HepG2 (cell line): ENCODE results near the gene COG4. TPM values are rescaled to one million over a fixed set of nuclear protein-coding genes. Genes with fewer than 3 reads are reported as not detected.

Experiments
- ATAC-seq: fragments of 200-7000 bp; cut with Tn5 transposase; 3 replicates; pipeline ENCODE4 v1.9.1; 2020; ENCODE audit warnings: mild to moderate bottlenecking, moderate library complexity
- BruUV-seq: library from RNA; stranded (reverse); fragments of 400-500 nt; replicated peaks from 2 replicates; lab custom pipeline; 2021; lab: Mats Ljungman, UMichigan
- CTCF ChIA-PET: fragments of 300-600 bp; formaldehyde crosslinking; extraction: SDS; loops from one replicate; lab custom pipeline; 2021; ENCODE audit warnings: low total read pairs, inconsistent platforms, low intra/inter-chr PET ratio; lab: Yijun Ruan, JAX
- POLR2A ChIA-PET: fragments of 350-600 bp; sonication (Branson Sonifier 250); formaldehyde crosslinking; loops from one replicate; lab custom pipeline; 2020; ENCODE audit warnings: antibody characterized with exemption, inconsistent platforms; lab: Yijun Ruan, JAX
- DNase-seq: peaks from one replicate; pipeline ENCODE4 v3.0.0-alpha.2; 2015; ENCODE audit warnings: low spot score
- FAIRE-seq: peaks from 3 replicates; lab custom pipeline; 2011; peaks lifted over from hg19 to GRCh38; lab: Jason Lieb, UNC
- H2AFZ ChIP-seq: one replicate; pipeline ENCODE4 v1.6.1; 2011; ENCODE audit warnings: low read length, inconsistent platforms
- H3K27ac ChIP-seq: fragments of 300-600 bp; 3 replicates; pipeline ENCODE4 v1.8.0; 2011; ENCODE audit warnings: mixed run types, mild to moderate bottlenecking, mixed read lengths, low read length, inconsistent platforms; ENCODE audit not compliant: insufficient read depth; ENCODE audit errors: extremely low read length
- H3K27me3 ChIP-seq, 2 experiments: fragments of 200-600 bp in 1 of 2; 2 replicates in 1 of 2; 3 replicates in 1 of 2; pipeline versions ENCODE4 v1.6.0 to v1.8.0; 2011; ENCODE audit warnings: low read length in 2 of 2, mild to moderate bottlenecking in 2 of 2, moderate library complexity in 2 of 2, inconsistent platforms in 1 of 2; ENCODE audit not compliant: insufficient read depth in 2 of 2, control insufficient read depth in 1 of 2
- H3K36me3 ChIP-seq, 2 experiments: fragments of 200-600 bp in 1 of 2; replicated peaks in 1 of 2; 2 replicates in 1 of 2; 3 replicates in 1 of 2; pipeline versions ENCODE4 v1.5.1 to v1.8.0; 2011; ENCODE audit warnings: low read length in 2 of 2, inconsistent platforms in 1 of 2; ENCODE audit not compliant: insufficient read depth in 2 of 2, control insufficient read depth in 1 of 2
- H3K4me1 ChIP-seq: 2 replicates; pipeline ENCODE4 v1.5.1; 2012; ENCODE audit warnings: low read length, inconsistent platforms; ENCODE audit not compliant: insufficient read depth
- H3K4me2 ChIP-seq: 2 replicates; pipeline ENCODE4 v1.6.0; 2011; ENCODE audit warnings: low read depth, low read length, inconsistent platforms
- H3K4me3 ChIP-seq, 3 experiments: fragments of 200-600 bp in 1 of 3; sonication (generic), shearing (Covaris generic) in 1 of 3; replicated peaks in 1 of 3; 2 replicates each; pipeline ENCODE4 v1.5.1; 2011 to 2016; ENCODE audit warnings: low read length in 3 of 3, inconsistent platforms in 2 of 3, low read depth in 2 of 3, mild to moderate bottlenecking in 2 of 3, control low read depth in 1 of 3, mixed read lengths in 1 of 3; ENCODE audit not compliant: insufficient read depth in 1 of 3
- H3K79me2 ChIP-seq: one replicate; pipeline ENCODE4 v1.6.1; 2011; ENCODE audit warnings: low read length, inconsistent platforms; ENCODE audit not compliant: insufficient read depth
- H3K9ac ChIP-seq: 2 replicates; pipeline ENCODE4 v1.6.0; 2011; ENCODE audit warnings: mild to moderate bottlenecking, low read depth, low read length, inconsistent platforms; ENCODE audit not compliant: insufficient read depth
- H3K9me3 ChIP-seq: 2 replicates; pipeline ENCODE4 v1.5.1; 2012; ENCODE audit warnings: mild to moderate bottlenecking, low read length
- H4K20me1 ChIP-seq: 2 replicates; pipeline ENCODE4 v1.6.0; 2011; ENCODE audit warnings: inconsistent platforms, mild to moderate bottlenecking, low read length, moderate library complexity; ENCODE audit not compliant: insufficient read depth
- HNF4A ChIP-seq: sonication (generic); formaldehyde crosslinking; IDR thresholded peaks from 2 replicates; pipeline ENCODE4 v1.4.0; 2020; ENCODE audit warnings: missing genetic modification reagents
- HOXA3 ChIP-seq: sonication (generic); formaldehyde crosslinking; IDR thresholded peaks from 2 replicates; pipeline ENCODE4 v1.5.0; 2020; ENCODE audit warnings: missing genetic modification reagents
- KDM2A ChIP-seq: sonication (generic); formaldehyde crosslinking; IDR thresholded peaks from 2 replicates; pipeline ENCODE4 v1.4.0; 2020; ENCODE audit warnings: low read depth, missing genetic modification reagents, borderline replicate concordance
- KDM3A ChIP-seq: IDR thresholded peaks from 2 replicates; pipeline ENCODE4 v1.6.1; 2018; ENCODE audit warnings: low read depth, missing compliant biosample characterization
- NCOA2 ChIP-seq: sonication (generic); formaldehyde crosslinking; IDR thresholded peaks from 2 replicates; pipeline ENCODE4 v1.8.0; 2022; ENCODE audit warnings: inconsistent platforms
- SIX1 ChIP-seq: sonication (generic); formaldehyde crosslinking; IDR thresholded peaks from 2 replicates; pipeline ENCODE4 v1.4.0; 2020; ENCODE audit warnings: missing genetic modification reagents, borderline replicate concordance
- TBX3 ChIP-seq: fragments of 450-650 bp; IDR thresholded peaks from 2 replicates; pipeline ENCODE4 v1.6.1; 2017; ENCODE audit warnings: antibody characterized with exemption, mild to moderate bottlenecking, inconsistent platforms, borderline replicate concordance
- TEAD3 ChIP-seq: optimal IDR thresholded peaks from 2 replicates; pipeline ENCODE3; 2016; ENCODE audit warnings: borderline replicate concordance
- ZKSCAN5 ChIP-seq: sonication (generic); formaldehyde crosslinking; IDR thresholded peaks from 2 replicates; pipeline ENCODE4 v1.5.1; 2020; ENCODE audit warnings: mild to moderate bottlenecking, missing genetic modification reagents
- ZNF121 ChIP-seq: sonication (generic); formaldehyde crosslinking; IDR thresholded peaks from 2 replicates; pipeline ENCODE4 v1.5.0; 2020; ENCODE audit warnings: mild to moderate bottlenecking, missing genetic modification reagents
- ZNF17 ChIP-seq: sonication (generic); formaldehyde crosslinking; IDR thresholded peaks from 2 replicates; pipeline ENCODE4 v1.5.0; 2020; ENCODE audit warnings: mild to moderate bottlenecking, missing genetic modification reagents
- ZNF589 ChIP-seq: sonication (generic); formaldehyde crosslinking; conservative IDR thresholded peaks from 2 replicates; pipeline ENCODE4 v1.8.0; 2022; ENCODE audit warnings: mild to moderate bottlenecking, moderate library complexity, missing genetic modification reagents
- ZNF879 ChIP-seq: sonication (generic); formaldehyde crosslinking; IDR thresholded peaks from 2 replicates; pipeline ENCODE4 v1.8.1; 2023; ENCODE audit warnings: missing genetic modification reagents
- WGBS: methylation state at CpG from one replicate; pipeline ENCODE4 v1.1.6; 2017; ENCODE audit warnings: low lambda C conversion rate; 5-methylcytosine and 5-hydroxymethylcytosine counted together
- in situ Hi-C: cut with HindIII; loops from 2 replicates; pipeline ENCODE4 v1.10.0; 2017; ENCODE audit warnings: low pct_unique_long_range_greater_than_20kb; ENCODE audit not compliant: extremely low pct_ligation_motif_present
- intact Hi-C: fragments of 100-400 bp; cut with micrococcal nuclease; formaldehyde crosslinking; loops from one replicate; pipeline ENCODE4 v1.10.0; 2022; ENCODE audit not compliant: unreplicated experiment
- polyA plus RNA-seq, 8 experiments: library from polyadenylated mRNA; depleted of rRNA in 3 of 8; stranded (reverse) in 7 of 8; unstranded in 1 of 8; fragments of >200 nt; fragmentation: Illumina TruSeq in 4 of 8; extraction: Trizol in 4 of 8; gene quantifications; 2 replicates each; pipeline versions ENCODE4 v1.2.1 to v1.2.3, GENCODE V29; 2011 to 2016; ENCODE audit warnings: low read depth in 4 of 8, missing spikeins in 1 of 8, mixed read lengths in 1 of 8; ENCODE audit not compliant: insufficient read depth in 1 of 8
- total RNA-seq, 5 experiments: library from RNA; depleted of rRNA; stranded (reverse); fragments of >200 nt; fragmentation: Illumina TruSeq; extraction: Trizol; gene quantifications; 2 replicates each; pipeline ENCODE4 v1.2.3, GENCODE V29; 2016; ENCODE audit warnings: low read depth in 1 of 5
- TF ChIP-seq, protein P1 (sequence below): IDR thresholded peaks from 2 replicates; pipeline ENCODE4 v1.6.1; 2016; ENCODE audit warnings: missing compliant biosample characterization, missing genetic modification reagents, borderline replicate concordance
- TF ChIP-seq, protein P2 (sequence below): sonication (generic); formaldehyde crosslinking; IDR thresholded peaks from 2 replicates; pipeline ENCODE4 v1.8.1; 2023; ENCODE audit warnings: missing genetic modification reagents, mild to moderate bottlenecking, borderline replicate concordance
- TF ChIP-seq, protein P3 (sequence below): sonication (generic); formaldehyde crosslinking; IDR thresholded peaks from 2 replicates; pipeline ENCODE4 v1.4.0; 2020; ENCODE audit warnings: missing genetic modification reagents

COG4 gene
- total and polyA plus RNA-seq, 2 of the 13 experiments (the other 11 are each of a cell fraction or from before 2014, with no cell fraction given), result 51.1 to 73.8 TPM

DNA sequence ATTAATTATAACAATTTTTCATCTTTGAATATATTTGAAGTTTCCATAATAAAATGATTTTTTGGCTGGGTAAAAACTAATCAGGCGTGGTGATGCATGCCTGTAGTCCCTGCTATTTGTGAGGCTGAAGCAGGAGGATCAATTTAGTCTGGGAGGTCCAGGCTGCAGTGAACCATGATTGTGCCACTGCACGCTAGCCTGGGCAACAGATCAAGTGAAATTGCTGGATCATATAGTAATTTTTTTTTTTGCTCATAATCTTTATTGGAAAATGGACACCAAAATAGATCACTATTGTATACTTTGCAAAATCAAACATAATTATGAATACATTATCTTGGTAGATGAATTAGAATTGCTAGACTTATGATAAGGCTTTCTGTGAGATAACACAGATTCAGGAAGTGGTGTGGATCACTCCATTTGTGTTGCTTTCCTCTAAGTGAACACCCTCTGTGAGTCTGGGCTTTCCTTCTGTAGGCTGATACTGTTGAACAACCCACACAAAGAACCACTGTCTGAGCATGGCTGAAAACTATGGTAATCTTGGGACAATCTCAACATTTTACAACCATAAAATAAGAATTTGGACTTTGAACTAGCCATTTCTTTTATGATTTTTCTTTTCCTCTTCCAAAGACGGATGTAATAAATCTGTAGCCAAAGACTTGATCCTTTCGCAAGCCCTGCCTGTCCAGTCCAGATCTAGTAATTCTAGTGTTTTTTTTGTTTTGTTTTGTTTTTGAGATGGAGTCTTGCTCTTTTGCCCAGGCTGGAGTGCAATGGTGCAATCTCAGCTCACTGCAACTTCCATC is 78.9 kb downstream of the COG4 start:
- Histone ChIP-seq H3K79me2 (no peaks in the 10 kb centered on the region), H4K20me1 (no peaks in the 10 kb centered on the region), H2AFZ (no peak overlapping the region), H3K36me3 (no peaks in the 10 kb centered on the region), H3K9ac (no peak overlapping the region), H3K9me3 (no peaks in the 10 kb centered on the region), H3K4me3 (no peak overlapping the region), H3K27me3 (no peaks in the 10 kb centered on the region), H3K4me1 (peaks cover 63% of the 10 kb centered on the region), H3K27ac (no peak overlapping the region), H3K4me2 (peak overlapping the region; percentile 32; the same call in 1 of the 2 replicates)
- intact Hi-C loops, result no loop called here
- POLR2A ChIA-PET, result no interaction called here
- DNase-seq (no peak), ATAC-seq (peak; percentile 15; the same call in 1 of the 3 replicates), FAIRE-seq (peak; percentile 12)
- no peak for TF ChIP-seq ZNF879 (CRISPR knock-in tag)
- TF ChIP-seq, protein P1, sequence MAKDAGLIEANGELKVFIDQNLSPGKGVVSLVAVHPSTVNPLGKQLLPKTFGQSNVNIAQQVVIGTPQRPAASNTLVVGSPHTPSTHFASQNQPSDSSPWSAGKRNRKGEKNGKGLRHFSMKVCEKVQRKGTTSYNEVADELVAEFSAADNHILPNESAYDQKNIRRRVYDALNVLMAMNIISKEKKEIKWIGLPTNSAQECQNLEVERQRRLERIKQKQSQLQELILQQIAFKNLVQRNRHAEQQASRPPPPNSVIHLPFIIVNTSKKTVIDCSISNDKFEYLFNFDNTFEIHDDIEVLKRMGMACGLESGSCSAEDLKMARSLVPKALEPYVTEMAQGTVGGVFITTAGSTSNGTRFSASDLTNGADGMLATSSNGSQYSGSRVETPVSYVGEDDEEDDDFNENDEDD (CRISPR knock-in tag), result no peak
- TF ChIP-seq KDM3A (CRISPR knock-in tag), result no peak
- no peak for TF ChIP-seq HOXA3
- TF ChIP-seq TBX3, result no peak
- no peak for TF ChIP-seq ZKSCAN5
- TF ChIP-seq, protein P2, sequence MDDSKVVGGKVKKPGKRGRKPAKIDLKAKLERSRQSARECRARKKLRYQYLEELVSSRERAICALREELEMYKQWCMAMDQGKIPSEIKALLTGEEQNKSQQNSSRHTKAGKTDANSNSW (CRISPR knock-in tag), result no peak
- TF ChIP-seq ZNF17 (CRISPR knock-in tag), result no peak
- no peak for TF ChIP-seq TEAD3 (CRISPR knock-in tag)
- no peak for TF ChIP-seq SIX1 (CRISPR knock-in tag)
- TF ChIP-seq, protein P3, sequence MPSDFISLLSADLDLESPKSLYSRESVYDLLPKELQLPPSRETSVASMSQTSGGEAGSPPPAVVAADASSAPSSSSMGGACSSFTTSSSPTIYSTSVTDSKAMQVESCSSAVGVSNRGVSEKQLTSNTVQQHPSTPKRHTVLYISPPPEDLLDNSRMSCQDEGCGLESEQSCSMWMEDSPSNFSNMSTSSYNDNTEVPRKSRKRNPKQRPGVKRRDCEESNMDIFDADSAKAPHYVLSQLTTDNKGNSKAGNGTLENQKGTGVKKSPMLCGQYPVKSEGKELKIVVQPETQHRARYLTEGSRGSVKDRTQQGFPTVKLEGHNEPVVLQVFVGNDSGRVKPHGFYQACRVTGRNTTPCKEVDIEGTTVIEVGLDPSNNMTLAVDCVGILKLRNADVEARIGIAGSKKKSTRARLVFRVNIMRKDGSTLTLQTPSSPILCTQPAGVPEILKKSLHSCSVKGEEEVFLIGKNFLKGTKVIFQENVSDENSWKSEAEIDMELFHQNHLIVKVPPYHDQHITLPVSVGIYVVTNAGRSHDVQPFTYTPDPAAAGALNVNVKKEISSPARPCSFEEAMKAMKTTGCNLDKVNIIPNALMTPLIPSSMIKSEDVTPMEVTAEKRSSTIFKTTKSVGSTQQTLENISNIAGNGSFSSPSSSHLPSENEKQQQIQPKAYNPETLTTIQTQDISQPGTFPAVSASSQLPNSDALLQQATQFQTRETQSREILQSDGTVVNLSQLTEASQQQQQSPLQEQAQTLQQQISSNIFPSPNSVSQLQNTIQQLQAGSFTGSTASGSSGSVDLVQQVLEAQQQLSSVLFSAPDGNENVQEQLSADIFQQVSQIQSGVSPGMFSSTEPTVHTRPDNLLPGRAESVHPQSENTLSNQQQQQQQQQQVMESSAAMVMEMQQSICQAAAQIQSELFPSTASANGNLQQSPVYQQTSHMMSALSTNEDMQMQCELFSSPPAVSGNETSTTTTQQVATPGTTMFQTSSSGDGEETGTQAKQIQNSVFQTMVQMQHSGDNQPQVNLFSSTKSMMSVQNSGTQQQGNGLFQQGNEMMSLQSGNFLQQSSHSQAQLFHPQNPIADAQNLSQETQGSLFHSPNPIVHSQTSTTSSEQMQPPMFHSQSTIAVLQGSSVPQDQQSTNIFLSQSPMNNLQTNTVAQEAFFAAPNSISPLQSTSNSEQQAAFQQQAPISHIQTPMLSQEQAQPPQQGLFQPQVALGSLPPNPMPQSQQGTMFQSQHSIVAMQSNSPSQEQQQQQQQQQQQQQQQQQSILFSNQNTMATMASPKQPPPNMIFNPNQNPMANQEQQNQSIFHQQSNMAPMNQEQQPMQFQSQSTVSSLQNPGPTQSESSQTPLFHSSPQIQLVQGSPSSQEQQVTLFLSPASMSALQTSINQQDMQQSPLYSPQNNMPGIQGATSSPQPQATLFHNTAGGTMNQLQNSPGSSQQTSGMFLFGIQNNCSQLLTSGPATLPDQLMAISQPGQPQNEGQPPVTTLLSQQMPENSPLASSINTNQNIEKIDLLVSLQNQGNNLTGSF (CRISPR knock-in tag), result no peak
- 0 out of 2 replicates have a peak, but pooled peaks have one; percentile 10 for TF ChIP-seq HNF4A
- TF ChIP-seq ZNF121 (CRISPR knock-in tag), result peak; percentile 90
- TF ChIP-seq ZNF589, result no peak
- TF ChIP-seq KDM2A (CRISPR knock-in tag), result no peak
- TF ChIP-seq NCOA2 (CRISPR knock-in tag), result no peak
- no TSS peak for BruUV-seq
- in situ Hi-C loops, result no loop called here
- CTCF ChIA-PET, result no interaction called here
- 73% methylated on average over 4 of the region's 4 CpGs for WGBS
